H1 (cell line): ENCODE data around the gene KRTAP9-6. TPM values are rescaled to one million over a fixed set of nuclear protein-coding genes. Genes with fewer than 3 reads are reported as not detected.

Experiments
- CTCF ChIA-PET: fragments of 300-600 bp; sonication (Branson Sonifier 250); formaldehyde crosslinking; loops from one replicate; lab custom pipeline; 2021; ENCODE audit not compliant: partially characterized antibody; lab: Charles Lee
- POLR2A ChIA-PET: fragments of 300-600 bp; sonication (Branson Sonifier 250); formaldehyde crosslinking; loops from one replicate; lab custom pipeline; 2021; ENCODE audit warnings: inconsistent platforms; ENCODE audit not compliant: partially characterized antibody; lab: Charles Lee
- DNase-seq, 2 experiments: peaks; one replicate each; pipeline versions ENCODE4 v3.0.0 to v3.0.0-alpha.2; 2010 to 2022; ENCODE audit warnings: low spot score in 2 of 2, low read depth in 1 of 2, mixed read lengths in 1 of 2
- FAIRE-seq: peaks from 2 replicates; lab custom pipeline; 2011; peaks lifted over from hg19 to GRCh38; lab: Jason Lieb, UNC
- H2AFZ ChIP-seq: 2 replicates; pipeline ENCODE4 v1.8.1; 2012; ENCODE audit warnings: low read length, inconsistent platforms
- H2AK5ac ChIP-seq: 2 replicates; pipeline ENCODE4 v1.6.1; 2013; ENCODE audit warnings: low read depth, low read length
- H2BK120ac ChIP-seq: replicated peaks from 2 replicates; pipeline ENCODE3; 2013; ENCODE audit warnings: low read depth, low read length, inconsistent platforms
- H2BK12ac ChIP-seq: 2 replicates; pipeline ENCODE4 v1.6.1; 2013; ENCODE audit warnings: low read depth, low read length
- H2BK15ac ChIP-seq: 2 replicates; pipeline ENCODE4 v1.6.1; 2013; ENCODE audit warnings: low read length
- H2BK20ac ChIP-seq: 2 replicates; pipeline ENCODE4 v1.6.1; 2013; ENCODE audit warnings: low read length
- H2BK5ac ChIP-seq: 2 replicates; pipeline ENCODE4 v1.6.1; 2013; ENCODE audit warnings: low read depth, low read length
- H3K14ac ChIP-seq: 2 replicates; pipeline ENCODE4 v1.6.1; 2013; ENCODE audit warnings: inconsistent platforms; ENCODE audit not compliant: insufficient read length
- H3K18ac ChIP-seq: 2 replicates; pipeline ENCODE4 v1.6.1; 2013; ENCODE audit warnings: low read length; ENCODE audit errors: extremely low read depth
- H3K23ac ChIP-seq: 2 replicates; pipeline ENCODE4 v1.6.1; 2013; ENCODE audit warnings: inconsistent platforms; ENCODE audit not compliant: insufficient read length
- H3K23me2 ChIP-seq: 2 replicates; pipeline ENCODE4 v1.6.1; 2013; ENCODE audit warnings: low read depth, low read length
- H3K27ac ChIP-seq: 2 replicates; pipeline ENCODE4 v1.6.1; 2011; ENCODE audit warnings: low read depth, low read length, inconsistent platforms
- H3K27me3 ChIP-seq, 4 experiments: replicated peaks in 1 of 4; 1 replicate in 1 of 4; 2 replicates in 3 of 4; pipeline versions ENCODE4 v1.6.1 to v1.8.1; 2011 to 2013; ENCODE audit warnings: low read length in 3 of 4, mild to moderate bottlenecking in 3 of 4, inconsistent platforms in 2 of 4, mixed read lengths in 2 of 4, moderate library complexity in 1 of 4; ENCODE audit not compliant: control insufficient read depth in 3 of 4, insufficient read depth in 3 of 4; ENCODE audit errors: extremely low read depth in 1 of 4
- H3K36me3 ChIP-seq, 4 experiments: 2 replicates each; pipeline versions ENCODE4 v1.6.1 to v1.8.1; 2011 to 2013; ENCODE audit warnings: mild to moderate bottlenecking in 4 of 4, low read length in 3 of 4, moderate library complexity in 2 of 4, control low read depth in 1 of 4, inconsistent platforms in 1 of 4; ENCODE audit not compliant: insufficient read depth in 4 of 4, control insufficient read depth in 2 of 4
- H3K4ac ChIP-seq: replicated peaks from 2 replicates; pipeline ENCODE3; 2013; ENCODE audit warnings: low read length, low read depth, mixed read lengths, inconsistent platforms; ENCODE audit not compliant: insufficient read length
- H3K4me1 ChIP-seq, 4 experiments: replicated peaks in 1 of 4; 1 replicate in 1 of 4; 2 replicates in 3 of 4; pipeline versions ENCODE4 v1.6.1 to v1.8.1; 2011 to 2013; ENCODE audit warnings: low read length in 3 of 4, inconsistent platforms in 2 of 4, mixed read lengths in 1 of 4; ENCODE audit not compliant: insufficient read depth in 4 of 4, control insufficient read depth in 3 of 4
- H3K4me2 ChIP-seq, 2 experiments: 2 replicates each; pipeline versions ENCODE4 v1.6.1 to v1.8.1; 2011 to 2013; ENCODE audit warnings: low read depth in 2 of 2, low read length in 2 of 2, control low read depth in 1 of 2, inconsistent platforms in 1 of 2, mild to moderate bottlenecking in 1 of 2; ENCODE audit not compliant: insufficient read depth in 1 of 2
- H3K4me3 ChIP-seq, 4 experiments: fragments of 200-600, 300-600 bp in 1 of 4; sonication (generic), shearing (Covaris generic), sonication (Bioruptor Twin) in 1 of 4; 2 replicates each; pipeline versions ENCODE4 v1.5.1 to v1.8.1; 2011 to 2016; ENCODE audit warnings: low read length in 4 of 4, low read depth in 3 of 4, control low read depth in 2 of 4, inconsistent platforms in 2 of 4, mild to moderate bottlenecking in 2 of 4, mixed read lengths in 1 of 4, moderate library complexity in 1 of 4; ENCODE audit not compliant: insufficient read depth in 2 of 4; ENCODE audit errors: extremely low read depth in 1 of 4
- H3K56ac ChIP-seq: replicated peaks from 2 replicates; pipeline ENCODE3; 2013; ENCODE audit warnings: low read depth, mild to moderate bottlenecking, mixed read lengths, low read length, inconsistent platforms; ENCODE audit not compliant: insufficient read length
- H3K79me1 ChIP-seq: 2 replicates; pipeline ENCODE4 v1.6.1; 2013; ENCODE audit warnings: low read depth, low read length, control low read depth
- H3K79me2 ChIP-seq, 2 experiments: 2 replicates each; pipeline versions ENCODE4 v1.6.1 to v1.8.1; 2012 to 2013; ENCODE audit warnings: low read length in 2 of 2, mild to moderate bottlenecking in 2 of 2, inconsistent platforms in 1 of 2; ENCODE audit not compliant: insufficient read depth in 2 of 2, control insufficient read depth in 1 of 2
- H3K9ac ChIP-seq, 4 experiments: replicated peaks in 1 of 4; 1 replicate in 1 of 4; 2 replicates in 3 of 4; pipeline versions ENCODE4 v1.6.1 to v1.8.1; 2011 to 2013; ENCODE audit warnings: low read depth in 3 of 4, low read length in 3 of 4, control low read depth in 2 of 4, mild to moderate bottlenecking in 2 of 4, moderate library complexity in 2 of 4, inconsistent platforms in 1 of 4; ENCODE audit errors: extremely low read depth in 1 of 4
- H3K9me3 ChIP-seq, 2 experiments: 2 replicates each; pipeline versions ENCODE4 v1.6.1 to v1.8.1; 2012 to 2013; ENCODE audit warnings: mild to moderate bottlenecking in 2 of 2, moderate library complexity in 2 of 2, control low read depth in 1 of 2, inconsistent platforms in 1 of 2, low read depth in 1 of 2, low read length in 1 of 2, mixed read lengths in 1 of 2; ENCODE audit not compliant: insufficient read depth in 2 of 2
- H4K20me1 ChIP-seq, 2 experiments: replicated peaks in 1 of 2; 2 replicates each; pipeline versions ENCODE3 to v1.8.1; 2011 to 2013; ENCODE audit warnings: inconsistent platforms in 2 of 2, low read length in 2 of 2, mild to moderate bottlenecking in 1 of 2; ENCODE audit not compliant: insufficient read depth in 2 of 2, control insufficient read depth in 1 of 2
- H4K5ac ChIP-seq: 2 replicates; pipeline ENCODE4 v1.6.1; 2013; ENCODE audit warnings: low read length, low read depth, mixed read lengths, inconsistent platforms; ENCODE audit not compliant: insufficient read length
- H4K8ac ChIP-seq: 2 replicates; pipeline ENCODE4 v1.8.0; 2013; ENCODE audit warnings: mild to moderate bottlenecking, moderate library complexity, low read length, inconsistent platforms; ENCODE audit not compliant: insufficient read depth; ENCODE audit errors: extremely low read depth
- H4K91ac ChIP-seq: replicated peaks from 2 replicates; pipeline ENCODE3; 2013; ENCODE audit warnings: low read length, mixed read lengths, inconsistent platforms; ENCODE audit not compliant: insufficient read length
- BCL11A ChIP-seq, 2 experiments: IDR thresholded peaks; one replicate each; pipeline ENCODE4 v1.6.1; 2011; ENCODE audit warnings: low read depth in 2 of 2, low read length in 2 of 2, mild to moderate bottlenecking in 2 of 2
- CTBP2 ChIP-seq: IDR thresholded peaks from 2 replicates; pipeline ENCODE4 v1.7.0; 2011; ENCODE audit warnings: borderline replicate concordance, mild to moderate bottlenecking, moderate library complexity, mixed read lengths, low read length; ENCODE audit not compliant: insufficient read depth, insufficient read length
- MAX ChIP-seq: IDR thresholded peaks from 2 replicates; pipeline ENCODE4 v1.6.1; 2012; ENCODE audit warnings: inconsistent platforms
- POU5F1 ChIP-seq: IDR thresholded peaks from 2 replicates; pipeline ENCODE4 v1.6.1; 2011; ENCODE audit warnings: low read depth, mild to moderate bottlenecking, low read length, moderate library complexity
- SIN3A ChIP-seq, 2 experiments: IDR thresholded peaks in 1 of 2; conservative IDR thresholded peaks in 1 of 2; 2 replicates each; pipeline ENCODE4 v1.6.1; 2011 to 2012; ENCODE audit warnings: low read length in 2 of 2, improper control_type of control experiment in 1 of 2, low read depth in 1 of 2, mild to moderate bottlenecking in 1 of 2
- SIX5 ChIP-seq: IDR thresholded peaks from 2 replicates; pipeline ENCODE4 v1.6.1; 2011; ENCODE audit warnings: mild to moderate bottlenecking, low read depth, low read length
- SP1 ChIP-seq: IDR thresholded peaks from 2 replicates; pipeline ENCODE4 v1.6.1; 2011; ENCODE audit warnings: low read depth, low read length
- SP2 ChIP-seq: IDR thresholded peaks from 2 replicates; pipeline ENCODE4 v1.6.1; 2012; ENCODE audit warnings: mild to moderate bottlenecking, low read length, inconsistent platforms
- TAF7 ChIP-seq: optimal IDR thresholded peaks from 2 replicates; pipeline ENCODE3; 2011; ENCODE audit warnings: low read depth, mild to moderate bottlenecking, inconsistent platforms, low read length, moderate library complexity, borderline replicate concordance
- TBP ChIP-seq: IDR thresholded peaks from 2 replicates; pipeline ENCODE4 v1.6.1; 2011; ENCODE audit warnings: low read depth, low read length, improper control_type of control experiment
- TEAD4 ChIP-seq: IDR thresholded peaks from 2 replicates; pipeline ENCODE4 v1.6.1; 2012; ENCODE audit warnings: low read depth, low read length, inconsistent platforms, mixed read lengths
- WGBS, 2 experiments: shearing (Covaris generic) in 1 of 2; methylation state at CpG; one replicate each; pipeline versions ENCODE4 v1.1.6 to v1.1.7; 2013 to 2015; ENCODE audit warnings: low lambda C conversion rate in 2 of 2, mixed read lengths in 2 of 2, inconsistent platforms in 1 of 2, low coverage in 1 of 2, missing lambda C conversion rate in 1 of 2; ENCODE audit not compliant: insufficient replicate concordance in 2 of 2, insufficient coverage in 1 of 2, insufficient read length in 1 of 2; ENCODE audit errors: extremely low coverage in 1 of 2, missing lambda C conversion rate in 1 of 2; 5-methylcytosine and 5-hydroxymethylcytosine counted together
- polyA plus RNA-seq, 7 experiments: library from polyadenylated mRNA; depleted of rRNA in 3 of 7; stranded (reverse) in 5 of 7; unstranded in 2 of 7; fragments of >200 nt in 5 of 7; fragments of 200-250 nt in 2 of 7; gene quantifications; 1 replicate in 5 of 7; 2 replicates in 1 of 7; 4 replicates in 1 of 7; pipeline versions ENCODE4 v1.2.1 to v1.2.3, GENCODE V29; 2011 to 2013; ENCODE audit warnings: missing spikeins in 2 of 7, mixed read lengths in 2 of 7
- total RNA-seq: library from RNA; stranded (reverse); fragmentation: NEBNext Ultra II Directional; extraction: Animal tissue kit (Norgen Biotek cat#: 25700); gene quantifications from 2 replicates; pipeline ENCODE4 v1.2.1, GENCODE V29; 2021
- TF ChIP-seq, protein P1 (sequence below), 3 experiments: IDR thresholded peaks; 1 replicate in 2 of 3; 2 replicates in 1 of 3; pipeline versions ENCODE4 v1.5.1 to v1.6.1; 2011; ENCODE audit warnings: low read length in 3 of 3, mild to moderate bottlenecking in 3 of 3, inconsistent platforms in 2 of 3, low read depth in 1 of 3, moderate library complexity in 1 of 3; ENCODE audit not compliant: insufficient read depth in 1 of 3; ENCODE audit errors: control extremely low read depth in 1 of 3

The KRTAP9-6 gene
- total and polyA plus RNA-seq, 2 of the 8 experiments (the other 6 are each of a cell fraction or from before 2014, with no cell fraction given), result not detected

GRCh38 chr17:41284043-41284442, 18.9 kb downstream of the KRTAP9-6 start:
- Histone ChIP-seq H2BK120ac (no peak overlapping the region), H3K36me3 (no peaks in the 10 kb centered on the region), H2BK15ac (no peak overlapping the region), H3K56ac (no peak overlapping the region), H3K9me3 (no peaks in the 10 kb centered on the region), H3K27me3 (no peaks in the 10 kb centered on the region), H3K9ac (no peak overlapping the region), H2BK20ac (0 out of 2 replicates have a peak overlapping the region, but pooled peaks have one; percentile 0), H2BK5ac (no peak overlapping the region), H4K91ac (no peak overlapping the region), H3K4ac (no peak overlapping the region), H3K27ac (no peak overlapping the region), H3K18ac (no peak overlapping the region), H3K23me2 (no peaks in the 10 kb centered on the region), H3K79me2 (no peaks in the 10 kb centered on the region), H3K4me2 (no peak overlapping the region), H2AFZ (peak overlapping the region; percentile 67; the same call in 1 of the 2 replicates), H3K4me1 (no peaks in the 10 kb centered on the region), H3K23ac (no peak overlapping the region), H4K20me1 (no peaks in the 10 kb centered on the region), H2BK12ac (no peak overlapping the region), H3K79me1 (no peaks in the 10 kb centered on the region), H2AK5ac (no peak overlapping the region), H3K14ac (no peak overlapping the region), H3K4me3 (no peak overlapping the region), H4K5ac (no peak overlapping the region), H4K8ac (no peak overlapping the region)
- ChIA-PET POLR2A (no interaction called here), CTCF (interaction anchor here (0.9 to 1.1 kb wide), 2 partner anchors 38 to 44 kb away, joined by 3 read pairs; no protein-coding TSS in a partner anchor)
- FAIRE-seq (no peak), DNase-seq (no peak)
- 77% methylated on average over 3 of the region's 3 CpGs; no CpG with 5 or more reads in 1 of the 2 experiments for WGBS, 2 experiments
- TF ChIP-seq TBP, result no peak
- TF ChIP-seq CTBP2, result no peak
- no peak for TF ChIP-seq SIN3A (conservative IDR thresholded peaks at IDR 0.05 in 1 of 2, IDR thresholded peaks at IDR 0.05 in 1 of 2; ENCODE audit: low read depth in 1 of 2, low read length in 2 of 2)
- no peak for TF ChIP-seq SIX5
- no peak for TF ChIP-seq SP1
- no peak for TF ChIP-seq MAX
- TF ChIP-seq BCL11A (IDR thresholded peaks at IDR 0.05; ENCODE audit: low read depth in 2 of 2, low read length in 2 of 2), result no peak
- TF ChIP-seq TAF7, result no peak
- no peak for TF ChIP-seq TEAD4
- TF ChIP-seq POU5F1, result no peak
- TF ChIP-seq, protein P1, sequence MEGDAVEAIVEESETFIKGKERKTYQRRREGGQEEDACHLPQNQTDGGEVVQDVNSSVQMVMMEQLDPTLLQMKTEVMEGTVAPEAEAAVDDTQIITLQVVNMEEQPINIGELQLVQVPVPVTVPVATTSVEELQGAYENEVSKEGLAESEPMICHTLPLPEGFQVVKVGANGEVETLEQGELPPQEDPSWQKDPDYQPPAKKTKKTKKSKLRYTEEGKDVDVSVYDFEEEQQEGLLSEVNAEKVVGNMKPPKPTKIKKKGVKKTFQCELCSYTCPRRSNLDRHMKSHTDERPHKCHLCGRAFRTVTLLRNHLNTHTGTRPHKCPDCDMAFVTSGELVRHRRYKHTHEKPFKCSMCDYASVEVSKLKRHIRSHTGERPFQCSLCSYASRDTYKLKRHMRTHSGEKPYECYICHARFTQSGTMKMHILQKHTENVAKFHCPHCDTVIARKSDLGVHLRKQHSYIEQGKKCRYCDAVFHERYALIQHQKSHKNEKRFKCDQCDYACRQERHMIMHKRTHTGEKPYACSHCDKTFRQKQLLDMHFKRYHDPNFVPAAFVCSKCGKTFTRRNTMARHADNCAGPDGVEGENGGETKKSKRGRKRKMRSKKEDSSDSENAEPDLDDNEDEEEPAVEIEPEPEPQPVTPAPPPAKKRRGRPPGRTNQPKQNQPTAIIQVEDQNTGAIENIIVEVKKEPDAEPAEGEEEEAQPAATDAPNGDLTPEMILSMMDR (IDR thresholded peaks at IDR 0.05; ENCODE audit: control extremely low read depth in 1 of 3, insufficient read depth in 1 of 3, low read depth in 1 of 3, low read length in 3 of 3), result no peak
- no peak for TF ChIP-seq SP2
